ENCODE data around the gene ARL2.

Gene ARL2

GRCh38 chr11:65013888-65014725 lies at the start of gene ARL2 (continued):
- TF ChIP-seq ZNF585B (tag by site-specific recombination; IDR thresholded peaks at IDR 0.05), result no peak
- TF ChIP-seq ZNF768 (tag by site-specific recombination; IDR thresholded peaks at IDR 0.05), result no peak
- no peak for TF ChIP-seq ZNF544 (tag by site-specific recombination; IDR thresholded peaks at IDR 0.05)
- TF ChIP-seq ZNF416 (tag by site-specific recombination; IDR thresholded peaks at IDR 0.05), result no peak
- TF ChIP-seq ZNF658 (tag by site-specific recombination; IDR thresholded peaks at IDR 0.05), result no peak
- TF ChIP-seq ZNF488 (tag by site-specific recombination; IDR thresholded peaks at IDR 0.05), result no peak
- TF ChIP-seq KLF16 (tag by site-specific recombination; IDR thresholded peaks at IDR 0.05), result 0 out of 2 replicates have a peak, but pooled peaks have one; percentile 42
- TF ChIP-seq ZNF174 (tag by site-specific recombination; IDR thresholded peaks at IDR 0.05), result no peak
- no peak for TF ChIP-seq ZNF211 (tag by site-specific recombination; IDR thresholded peaks at IDR 0.05; ENCODE audit: low read depth)
- no peak for TF ChIP-seq ZNF792 (tag by site-specific recombination; IDR thresholded peaks at IDR 0.05)
- no peak for TF ChIP-seq ZNF175 (tag by site-specific recombination; IDR thresholded peaks at IDR 0.05)
- TF ChIP-seq ZNF157 (tag by site-specific recombination; IDR thresholded peaks at IDR 0.05), result no peak
- no peak for TF ChIP-seq ZNF146 (tag by site-specific recombination; IDR thresholded peaks at IDR 0.05)
- TF ChIP-seq ZNF530 (tag by site-specific recombination; IDR thresholded peaks at IDR 0.05; ENCODE audit: low read depth), result no peak
- TF ChIP-seq ZNF354C (tag by site-specific recombination; IDR thresholded peaks at IDR 0.05; ENCODE audit: borderline replicate concordance, low read depth), result no peak
- no peak; the same call in 1 of the 2 replicates for TF ChIP-seq ZNF629 (tag by site-specific recombination; IDR thresholded peaks at IDR 0.05)
- TF ChIP-seq, protein P1, sequence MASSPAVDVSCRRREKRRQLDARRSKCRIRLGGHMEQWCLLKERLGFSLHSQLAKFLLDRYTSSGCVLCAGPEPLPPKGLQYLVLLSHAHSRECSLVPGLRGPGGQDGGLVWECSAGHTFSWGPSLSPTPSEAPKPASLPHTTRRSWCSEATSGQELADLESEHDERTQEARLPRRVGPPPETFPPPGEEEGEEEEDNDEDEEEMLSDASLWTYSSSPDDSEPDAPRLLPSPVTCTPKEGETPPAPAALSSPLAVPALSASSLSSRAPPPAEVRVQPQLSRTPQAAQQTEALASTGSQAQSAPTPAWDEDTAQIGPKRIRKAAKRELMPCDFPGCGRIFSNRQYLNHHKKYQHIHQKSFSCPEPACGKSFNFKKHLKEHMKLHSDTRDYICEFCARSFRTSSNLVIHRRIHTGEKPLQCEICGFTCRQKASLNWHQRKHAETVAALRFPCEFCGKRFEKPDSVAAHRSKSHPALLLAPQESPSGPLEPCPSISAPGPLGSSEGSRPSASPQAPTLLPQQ (tag by site-specific recombination; IDR thresholded peaks at IDR 0.05), result peak; percentile 90
- TF ChIP-seq, protein P2, sequence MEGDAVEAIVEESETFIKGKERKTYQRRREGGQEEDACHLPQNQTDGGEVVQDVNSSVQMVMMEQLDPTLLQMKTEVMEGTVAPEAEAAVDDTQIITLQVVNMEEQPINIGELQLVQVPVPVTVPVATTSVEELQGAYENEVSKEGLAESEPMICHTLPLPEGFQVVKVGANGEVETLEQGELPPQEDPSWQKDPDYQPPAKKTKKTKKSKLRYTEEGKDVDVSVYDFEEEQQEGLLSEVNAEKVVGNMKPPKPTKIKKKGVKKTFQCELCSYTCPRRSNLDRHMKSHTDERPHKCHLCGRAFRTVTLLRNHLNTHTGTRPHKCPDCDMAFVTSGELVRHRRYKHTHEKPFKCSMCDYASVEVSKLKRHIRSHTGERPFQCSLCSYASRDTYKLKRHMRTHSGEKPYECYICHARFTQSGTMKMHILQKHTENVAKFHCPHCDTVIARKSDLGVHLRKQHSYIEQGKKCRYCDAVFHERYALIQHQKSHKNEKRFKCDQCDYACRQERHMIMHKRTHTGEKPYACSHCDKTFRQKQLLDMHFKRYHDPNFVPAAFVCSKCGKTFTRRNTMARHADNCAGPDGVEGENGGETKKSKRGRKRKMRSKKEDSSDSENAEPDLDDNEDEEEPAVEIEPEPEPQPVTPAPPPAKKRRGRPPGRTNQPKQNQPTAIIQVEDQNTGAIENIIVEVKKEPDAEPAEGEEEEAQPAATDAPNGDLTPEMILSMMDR (tag by site-specific recombination; IDR thresholded peaks at IDR 0.05), result peak; percentile 97
- no peak for TF ChIP-seq ZNF747 (tag by site-specific recombination; IDR thresholded peaks at IDR 0.05)
- TF ChIP-seq GLIS2 (tag by site-specific recombination; IDR thresholded peaks at IDR 0.05), result peak; percentile 92
- no peak for TF ChIP-seq ZNF558 (tag by site-specific recombination; IDR thresholded peaks at IDR 0.05)
- TF ChIP-seq ZNF670 (tag by site-specific recombination; IDR thresholded peaks at IDR 0.05; ENCODE audit: low read depth), result no peak
- TF ChIP-seq ZNF248 (tag by site-specific recombination; IDR thresholded peaks at IDR 0.05), result no peak
- peak; percentile 89 for TF ChIP-seq ZFHX2 (tag by site-specific recombination; conservative IDR thresholded peaks at IDR 0.05)
- TF ChIP-seq, protein P3, sequence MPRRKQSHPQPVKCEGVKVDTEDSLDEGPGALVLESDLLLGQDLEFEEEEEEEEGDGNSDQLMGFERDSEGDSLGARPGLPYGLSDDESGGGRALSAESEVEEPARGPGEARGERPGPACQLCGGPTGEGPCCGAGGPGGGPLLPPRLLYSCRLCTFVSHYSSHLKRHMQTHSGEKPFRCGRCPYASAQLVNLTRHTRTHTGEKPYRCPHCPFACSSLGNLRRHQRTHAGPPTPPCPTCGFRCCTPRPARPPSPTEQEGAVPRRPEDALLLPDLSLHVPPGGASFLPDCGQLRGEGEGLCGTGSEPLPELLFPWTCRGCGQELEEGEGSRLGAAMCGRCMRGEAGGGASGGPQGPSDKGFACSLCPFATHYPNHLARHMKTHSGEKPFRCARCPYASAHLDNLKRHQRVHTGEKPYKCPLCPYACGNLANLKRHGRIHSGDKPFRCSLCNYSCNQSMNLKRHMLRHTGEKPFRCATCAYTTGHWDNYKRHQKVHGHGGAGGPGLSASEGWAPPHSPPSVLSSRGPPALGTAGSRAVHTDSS (tag by site-specific recombination; IDR thresholded peaks at IDR 0.05), result peak; percentile 51
- TF ChIP-seq SP3 (tag by site-specific recombination; IDR thresholded peaks at IDR 0.05), result peak; percentile 31; the same call in 1 of the 2 replicates
- no peak for TF ChIP-seq ZNF140 (tag by site-specific recombination; IDR thresholded peaks at IDR 0.05)
- peak; percentile 84 for TF ChIP-seq ZNF335 (tag by site-specific recombination; conservative IDR thresholded peaks at IDR 0.05)
- peak; percentile 74; the same call in 1 of the 2 replicates for TF ChIP-seq SP7 (tag by site-specific recombination; IDR thresholded peaks at IDR 0.05)
- TF ChIP-seq MYNN (tag by site-specific recombination; IDR thresholded peaks at IDR 0.05; ENCODE audit: borderline replicate concordance), result no peak
- peak; percentile 5 for TF ChIP-seq ZBTB21 (tag by site-specific recombination; IDR thresholded peaks at IDR 0.05)
- TF ChIP-seq ZNF610 (tag by site-specific recombination; IDR thresholded peaks at IDR 0.05; ENCODE audit: borderline replicate concordance), result no peak
- peak; percentile 68; the same call in 1 of the 2 replicates for TF ChIP-seq ZNF324 (tag by site-specific recombination; IDR thresholded peaks at IDR 0.05)
- TF ChIP-seq ZNF664 (tag by site-specific recombination; IDR thresholded peaks at IDR 0.05), result no peak
- peak; percentile 54; the same call in 1 of the 2 replicates for TF ChIP-seq ZNF561 (tag by site-specific recombination; IDR thresholded peaks at IDR 0.05; ENCODE audit: borderline replicate concordance)
- no peak for TF ChIP-seq GLI2 (tag by site-specific recombination; IDR thresholded peaks at IDR 0.05; ENCODE audit: borderline replicate concordance, low read depth)
- TF ChIP-seq ZNF16 (tag by site-specific recombination; IDR thresholded peaks at IDR 0.05; ENCODE audit: low read depth), result no peak
